OCI-LY1 (cell line): ENCODE results near the gene NFKBIB.

ENCODE experiments used
- EZH2 ChIP-seq: fragments of 200-600 bp; sonication (generic), shearing (Covaris generic); IDR thresholded peaks from 2 replicates; pipeline ENCODE4 v1.8.0; 2017; ENCODE audit warnings: borderline replicate concordance, mixed run types, mild to moderate bottlenecking, antibody characterized with exemption, low read length, moderate library complexity, mixed read lengths
- TF ChIP-seq, protein P1 (sequence below): fragments of 200-600 bp; sonication (generic), shearing (Covaris generic); IDR thresholded peaks from 2 replicates; pipeline ENCODE4 v1.5.1; 2017; ENCODE audit warnings: mild to moderate bottlenecking, antibody characterized with exemption, low read length, moderate library complexity, mixed read lengths

GRCh38 chr19:38853214-38853613 lies 46.6 kb upstream of the NFKBIB start:
- TF ChIP-seq, protein P1, sequence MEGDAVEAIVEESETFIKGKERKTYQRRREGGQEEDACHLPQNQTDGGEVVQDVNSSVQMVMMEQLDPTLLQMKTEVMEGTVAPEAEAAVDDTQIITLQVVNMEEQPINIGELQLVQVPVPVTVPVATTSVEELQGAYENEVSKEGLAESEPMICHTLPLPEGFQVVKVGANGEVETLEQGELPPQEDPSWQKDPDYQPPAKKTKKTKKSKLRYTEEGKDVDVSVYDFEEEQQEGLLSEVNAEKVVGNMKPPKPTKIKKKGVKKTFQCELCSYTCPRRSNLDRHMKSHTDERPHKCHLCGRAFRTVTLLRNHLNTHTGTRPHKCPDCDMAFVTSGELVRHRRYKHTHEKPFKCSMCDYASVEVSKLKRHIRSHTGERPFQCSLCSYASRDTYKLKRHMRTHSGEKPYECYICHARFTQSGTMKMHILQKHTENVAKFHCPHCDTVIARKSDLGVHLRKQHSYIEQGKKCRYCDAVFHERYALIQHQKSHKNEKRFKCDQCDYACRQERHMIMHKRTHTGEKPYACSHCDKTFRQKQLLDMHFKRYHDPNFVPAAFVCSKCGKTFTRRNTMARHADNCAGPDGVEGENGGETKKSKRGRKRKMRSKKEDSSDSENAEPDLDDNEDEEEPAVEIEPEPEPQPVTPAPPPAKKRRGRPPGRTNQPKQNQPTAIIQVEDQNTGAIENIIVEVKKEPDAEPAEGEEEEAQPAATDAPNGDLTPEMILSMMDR: no peak
- no peak for TF ChIP-seq EZH2
